Thymus (tissue), 11 donors: ENCODE data around the gene ANO6. TPM values are rescaled to one million over a fixed set of nuclear protein-coding genes. Genes with fewer than 3 reads are reported as not detected.

ENCODE experiments used
- DNase-seq, 9 donors: peaks; one replicate each; pipeline ENCODE4 v3.0.0-alpha.2; 2013; ENCODE audit warnings: low spot score in 9 of 9, low read depth in 6 of 9, missing footprints in 1 of 9
- H3K27ac ChIP-seq, 2 donors: one replicate each; pipeline ENCODE4 v1.5.1; 2013; ENCODE audit warnings: control low read depth in 1 of 2, low read depth in 1 of 2, low read length in 1 of 2, mild to moderate bottlenecking in 1 of 2, moderate library complexity in 1 of 2
- H3K27me3 ChIP-seq, 2 donors: one replicate each; pipeline ENCODE4 v1.5.1; 2013; ENCODE audit warnings: low read length in 1 of 2; ENCODE audit not compliant: control insufficient read depth in 2 of 2, insufficient read depth in 1 of 2
- H3K36me3 ChIP-seq, 2 donors: one replicate each; pipeline ENCODE4 v1.5.1; 2013; ENCODE audit warnings: low read length in 1 of 2, mild to moderate bottlenecking in 1 of 2, moderate library complexity in 1 of 2; ENCODE audit not compliant: control insufficient read depth in 2 of 2, insufficient read depth in 2 of 2
- H3K4me1 ChIP-seq, 2 donors: one replicate each; pipeline ENCODE4 v1.5.1; 2013; ENCODE audit warnings: low read length in 2 of 2; ENCODE audit not compliant: control insufficient read depth in 2 of 2, insufficient read depth in 2 of 2
- H3K4me3 ChIP-seq, 2 donors: one replicate each; pipeline ENCODE4 v1.5.1; 2013; ENCODE audit warnings: low read length in 2 of 2, control low read depth in 1 of 2, mild to moderate bottlenecking in 1 of 2
- H3K9me3 ChIP-seq, 2 donors: one replicate each; pipeline ENCODE4 v1.5.1; 2013; ENCODE audit warnings: low read length in 1 of 2, mild to moderate bottlenecking in 1 of 2; ENCODE audit not compliant: control insufficient read depth in 2 of 2, insufficient read depth in 1 of 2
- WGBS: extraction: QIAGEN DNeasy Blood & Tissue Kit; methylation state at CpG from one replicate; pipeline ENCODE4 v1.1.7; 2013; 5-methylcytosine and 5-hydroxymethylcytosine counted together
- polyA plus RNA-seq: library from polyadenylated mRNA; stranded (reverse); fragments of 200-250 nt; gene quantifications from one replicate; pipeline ENCODE4 v1.2.3, GENCODE V29; 2013
- total RNA-seq: library from RNA; stranded (reverse); fragments of 120-200 nt; gene quantifications from one replicate; pipeline ENCODE4 v1.2.4, GENCODE V29; 2013
- donor health status: healthy.

Gene ANO6
- total and polyA plus RNA-seq, 2 donors = 11.6 to 33.1 TPM

DNA sequence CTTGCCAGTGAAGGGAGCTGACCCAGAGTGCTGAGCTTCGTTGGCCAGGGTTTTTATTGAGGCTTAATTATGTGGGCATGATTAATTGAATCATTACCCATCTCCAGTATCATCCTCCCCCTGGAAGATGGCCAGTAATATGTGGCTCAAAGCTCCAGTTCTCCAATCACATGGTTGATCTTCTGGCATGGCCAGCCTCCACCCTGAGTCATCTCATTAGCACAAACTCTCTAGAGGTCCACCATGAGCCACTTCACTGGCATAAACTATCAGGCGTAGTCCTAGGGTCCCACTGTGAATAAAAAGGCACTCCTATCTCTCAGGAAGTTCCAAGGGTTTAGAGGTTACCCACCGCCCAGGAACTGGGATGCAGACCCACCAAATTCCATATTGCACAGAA is 135.0 kb downstream of the ANO6 start:
- Histone ChIP-seq H3K27me3 (no peaks in the 10 kb centered on the region), H3K36me3 (peaks cover 40 to 68% of the 10 kb centered on the region in 2 donors), H3K4me1 (peaks cover 2 to 6% of the 10 kb centered on the region in 2 donors), H3K9me3 (peaks cover 3 to 5% of the 10 kb centered on the region in 2 donors), H3K27ac (no peak overlapping the region), H3K4me3 (no peak overlapping the region)
- WGBS = 98% methylated on average over 3 of the region's 3 CpGs
- DNase-seq = no peak

DNA sequence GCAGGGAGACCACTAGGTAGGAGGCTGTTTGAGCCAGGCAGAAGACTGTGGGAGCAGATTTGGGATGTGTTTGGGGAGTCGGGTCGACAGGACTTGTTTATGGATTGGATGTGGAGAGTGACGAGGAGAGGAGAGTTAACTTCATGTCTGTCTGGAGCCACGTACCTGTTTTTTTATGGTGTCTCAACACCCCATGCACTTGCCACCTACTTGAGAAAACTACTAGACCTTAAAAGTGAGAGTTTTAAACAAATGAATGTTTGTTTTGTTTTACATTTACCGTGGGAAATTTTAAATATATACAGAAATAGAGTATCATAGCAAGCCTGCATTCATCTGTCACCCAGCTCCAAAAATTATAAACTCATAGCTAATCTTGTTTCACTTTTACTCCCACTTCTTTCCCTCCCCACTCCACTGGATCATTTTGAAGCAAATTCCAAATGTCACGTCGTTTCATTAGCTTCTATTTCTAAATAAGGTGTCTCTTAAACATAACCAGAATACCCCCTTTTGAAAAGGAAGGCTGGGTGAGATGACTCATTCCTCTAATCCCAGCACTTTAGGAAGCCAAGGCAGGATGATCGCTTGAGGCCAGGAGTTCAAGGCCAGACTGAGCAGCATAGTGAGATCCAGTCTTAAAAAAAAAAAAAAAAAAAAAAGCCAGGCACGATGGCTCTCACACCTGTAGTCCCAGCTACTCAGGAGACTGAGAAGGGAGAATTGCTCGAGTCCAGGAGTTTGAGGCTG is 136.2 kb downstream of the ANO6 start:
- no peak overlapping the region for H3K27ac ChIP-seq

DNA sequence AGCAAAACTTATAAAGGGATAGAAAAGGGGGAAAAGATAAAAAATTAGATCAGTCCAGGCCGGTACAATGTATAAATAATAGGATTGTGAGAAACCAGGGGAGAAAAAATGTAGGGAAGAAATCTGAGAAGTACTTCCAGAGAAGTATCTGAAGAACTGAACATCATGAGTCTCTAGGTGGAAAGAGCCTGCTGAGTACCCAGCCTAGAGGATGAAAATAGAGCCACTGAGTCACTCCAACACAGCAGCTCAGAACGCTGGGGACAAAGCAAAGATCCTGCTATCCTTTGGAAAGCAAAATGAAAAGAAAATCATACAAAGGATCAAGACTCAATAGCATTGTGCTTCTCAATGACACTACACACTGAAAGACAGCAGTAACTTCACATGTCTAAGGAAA is 138.0 kb downstream of the ANO6 start:
- peaks cover 3 to 5% of the 10 kb centered on the region in 2 donors for H3K9me3 ChIP-seq
- no peak overlapping the region for H3K27ac ChIP-seq
- no peak overlapping the region for H3K4me3 ChIP-seq
- peaks cover 5 to 6% of the 10 kb centered on the region in 2 donors for H3K4me1 ChIP-seq
- 96% methylated on average over 2 of the region's 2 CpGs for WGBS
- no peaks in the 10 kb centered on the region for H3K27me3 ChIP-seq
- peaks cover 30 to 73% of the 10 kb centered on the region in 2 donors for H3K36me3 ChIP-seq
- no peak for DNase-seq

More for the DNA sequence above, 136.2 kb downstream of the ANO6 start:
- no peak overlapping the region for H3K4me3 ChIP-seq
- peaks cover 35 to 73% of the 10 kb centered on the region in 2 donors for H3K36me3 ChIP-seq
- no peak for DNase-seq
- peaks cover 3 to 5% of the 10 kb centered on the region in 2 donors for H3K9me3 ChIP-seq
- no peaks in the 10 kb centered on the region for H3K27me3 ChIP-seq
- 97% methylated on average over 10 of the region's 10 CpGs for WGBS
- H3K4me1 ChIP-seq = peaks cover 2 to 6% of the 10 kb centered on the region in 2 donors

DNA sequence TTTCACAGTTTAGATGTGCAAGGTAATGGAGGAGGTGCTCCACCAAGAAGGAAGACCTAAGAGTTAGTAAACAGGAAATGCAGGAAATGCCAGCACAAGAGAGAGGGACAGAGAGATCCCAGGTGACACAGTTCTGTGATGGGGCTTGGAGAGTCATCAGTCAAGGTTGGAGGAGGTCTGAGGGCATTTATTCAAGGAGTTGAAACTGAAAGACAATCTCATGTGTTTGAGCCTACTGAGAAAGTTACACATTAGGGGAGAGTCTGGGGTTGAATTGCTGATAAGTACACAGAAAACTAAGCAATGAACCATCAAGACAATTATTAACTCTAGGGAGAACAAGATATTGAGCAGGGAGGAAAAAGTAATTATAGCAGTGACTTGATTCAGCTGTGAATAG is 138.5 kb downstream of the ANO6 start:
- H3K27ac ChIP-seq = no peak overlapping the region
- peaks cover 30 to 72% of the 10 kb centered on the region in 2 donors for H3K36me3 ChIP-seq
- H3K4me1 ChIP-seq = peaks cover 5 to 6% of the 10 kb centered on the region in 2 donors
- peaks cover 3 to 5% of the 10 kb centered on the region in 2 donors for H3K9me3 ChIP-seq
- DNase-seq = peak in 2 of 9 donors; percentile 12 to 20
- no peaks in the 10 kb centered on the region for H3K27me3 ChIP-seq
- no peak overlapping the region for H3K4me3 ChIP-seq

DNA sequence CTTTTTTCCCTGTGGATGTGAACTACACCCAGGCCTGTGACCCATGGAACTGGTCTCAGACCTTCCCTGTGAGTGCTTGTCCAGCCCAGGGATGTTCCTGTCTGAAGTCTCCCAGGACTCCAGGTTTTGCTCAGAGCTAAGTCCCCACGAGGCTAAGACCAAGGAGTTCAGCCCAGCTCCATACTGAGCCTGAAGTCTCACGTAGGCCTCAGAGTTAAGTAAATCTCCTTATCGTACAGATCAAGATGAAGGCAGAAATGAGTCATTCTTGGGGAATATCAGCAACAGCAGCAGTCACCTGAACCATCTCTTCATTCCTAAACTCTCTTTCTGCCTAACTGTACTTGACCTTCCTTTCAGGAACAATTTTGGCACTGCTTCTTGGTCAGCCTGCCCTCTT is 139.8 kb downstream of the ANO6 start:
- Histone ChIP-seq H3K27me3 (no peaks in the 10 kb centered on the region), H3K9me3 (no peaks in the 10 kb centered on the region), H3K4me1 (peaks cover 5 to 6% of the 10 kb centered on the region in 2 donors), H3K27ac (no peak overlapping the region), H3K4me3 (no peak overlapping the region), H3K36me3 (peaks cover 18 to 65% of the 10 kb centered on the region in 2 donors)
- WGBS = 96% methylated on average over 3 of the region's 3 CpGs
- DNase-seq = no peak

DNA sequence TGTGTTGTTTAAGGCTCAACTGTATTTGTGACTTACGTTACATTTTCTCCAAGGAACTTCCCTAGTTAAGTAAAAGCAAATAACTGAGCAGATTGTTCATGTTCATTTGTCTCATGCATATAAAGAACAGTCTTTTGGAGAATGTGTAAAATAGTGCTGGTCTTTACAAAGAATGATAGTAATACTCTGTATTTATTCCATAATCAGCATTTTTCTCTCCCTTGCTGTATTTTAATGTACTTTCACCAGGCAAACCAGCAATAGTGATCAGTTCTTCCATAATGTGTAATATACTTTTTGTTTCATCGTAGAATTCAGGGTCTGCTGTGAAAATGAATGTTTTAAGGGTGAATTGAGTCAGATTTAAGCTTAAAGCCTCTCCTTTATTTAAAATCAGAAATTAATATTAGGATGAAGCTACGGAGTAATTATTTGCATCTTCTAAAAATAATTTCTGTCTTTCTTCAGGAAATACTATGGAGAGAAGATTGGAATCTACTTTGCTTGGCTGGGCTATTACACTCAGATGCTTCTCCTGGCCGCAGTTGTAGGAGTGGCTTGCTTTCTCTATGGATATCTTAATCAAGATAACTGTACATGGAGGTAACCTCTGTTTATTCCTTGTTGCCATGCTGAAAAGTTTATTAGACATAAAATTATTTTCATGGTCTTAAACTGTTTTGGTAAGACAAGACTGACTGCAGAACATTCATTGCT is 141.1 kb downstream of the ANO6 start:
- H3K27me3 ChIP-seq = no peaks in the 10 kb centered on the region
- no peak overlapping the region for H3K4me3 ChIP-seq
- peaks cover 5 to 6% of the 10 kb centered on the region in 2 donors for H3K4me1 ChIP-seq
- peaks cover 8 to 52% of the 10 kb centered on the region in 2 donors for H3K36me3 ChIP-seq
- WGBS = 96% methylated on average over 4 of the region's 4 CpGs
- H3K9me3 ChIP-seq = no peaks in the 10 kb centered on the region
- DNase-seq = no peak
- no peak overlapping the region for H3K27ac ChIP-seq

DNA sequence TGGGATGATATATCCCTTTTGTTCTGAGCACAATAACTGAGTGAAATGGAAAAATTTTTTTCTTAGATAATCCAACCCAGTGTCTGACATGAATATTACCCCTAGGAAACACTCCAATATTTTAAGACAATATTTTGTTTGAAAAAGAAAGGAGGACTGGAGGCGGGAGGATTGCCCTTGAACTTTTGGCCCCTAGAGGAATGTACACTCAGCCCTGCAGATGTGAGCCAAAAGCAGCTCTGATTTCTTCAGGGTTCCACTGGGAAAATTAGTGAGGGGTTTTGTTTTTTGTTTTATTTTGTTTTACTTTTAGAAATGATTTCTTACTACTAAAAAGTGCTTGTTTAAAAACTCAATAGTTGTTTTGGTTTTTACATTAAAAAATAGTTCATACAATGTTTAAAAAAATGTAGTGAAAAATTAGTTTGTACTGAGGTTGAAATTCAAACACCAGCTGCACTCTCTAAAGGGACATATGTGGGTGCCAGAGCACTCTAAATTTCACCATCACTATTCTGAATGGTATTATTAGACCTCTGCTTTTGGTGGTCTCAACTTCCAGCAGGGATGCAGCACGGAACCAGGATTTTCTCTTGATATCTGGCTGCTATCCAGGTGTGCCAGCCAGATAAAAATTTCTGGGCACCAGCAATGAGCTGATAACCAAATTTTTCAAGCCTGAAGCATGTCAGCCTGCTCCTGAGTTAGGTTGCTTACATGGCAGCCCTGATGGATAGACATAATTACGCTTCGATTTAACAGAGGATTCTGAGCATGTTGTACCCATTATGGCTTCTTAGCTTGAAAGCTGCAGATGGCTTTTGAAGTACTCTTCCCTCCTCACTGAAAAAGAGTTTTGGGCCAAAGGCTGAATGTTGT is 141.9 kb downstream of the ANO6 start:
- 96% methylated on average over 4 of the region's 4 CpGs for WGBS
- Histone ChIP-seq H3K27ac (no peak overlapping the region), H3K4me1 (peaks cover 5 to 6% of the 10 kb centered on the region in 2 donors), H3K27me3 (no peaks in the 10 kb centered on the region), H3K36me3 (peaks cover 8 to 48% of the 10 kb centered on the region in 2 donors), H3K9me3 (no peaks in the 10 kb centered on the region), H3K4me3 (no peak overlapping the region)
- no peak for DNase-seq

DNA sequence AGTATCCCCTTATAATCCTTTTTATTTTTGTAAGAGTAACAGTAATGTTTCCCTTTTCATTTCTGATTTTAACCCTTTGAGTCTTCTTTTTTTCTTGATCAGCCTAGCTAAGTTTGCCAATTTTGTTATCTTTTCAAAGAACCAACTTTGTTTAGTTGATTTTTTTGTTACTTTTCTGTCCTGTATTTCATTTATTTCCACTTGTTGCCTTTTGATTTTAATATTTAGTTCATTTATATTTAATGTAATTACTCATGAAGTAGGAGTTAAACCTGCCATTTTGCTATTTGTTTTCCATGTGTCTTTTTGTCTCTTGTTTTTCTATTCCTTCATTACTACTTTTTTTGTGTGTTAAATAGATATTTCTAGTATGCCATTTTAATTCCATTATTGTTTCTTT is 146.4 kb downstream of the ANO6 start:
- Histone ChIP-seq H3K4me1 (peaks cover 0 to 3% of the 10 kb centered on the region in 2 donors), H3K4me3 (no peak overlapping the region), H3K27ac (no peak overlapping the region), H3K27me3 (no peaks in the 10 kb centered on the region), H3K9me3 (peaks cover 0 to 5% of the 10 kb centered on the region in 2 donors), H3K36me3 (peaks cover 10 to 29% of the 10 kb centered on the region in 2 donors)
- no peak for DNase-seq
